Measurements from ENCODE around the gene LIFR. TPM values are rescaled to one million over a fixed set of nuclear protein-coding genes. Genes with fewer than 3 reads are reported as not detected.
A peak's percentile ranks its signal among the peaks of the same experiment; 100 is the strongest.

Gene LIFR
- total RNA-seq, 6 donors from 2014 or later, result 69.1 to 103 (median 85.8) TPM

DNA sequence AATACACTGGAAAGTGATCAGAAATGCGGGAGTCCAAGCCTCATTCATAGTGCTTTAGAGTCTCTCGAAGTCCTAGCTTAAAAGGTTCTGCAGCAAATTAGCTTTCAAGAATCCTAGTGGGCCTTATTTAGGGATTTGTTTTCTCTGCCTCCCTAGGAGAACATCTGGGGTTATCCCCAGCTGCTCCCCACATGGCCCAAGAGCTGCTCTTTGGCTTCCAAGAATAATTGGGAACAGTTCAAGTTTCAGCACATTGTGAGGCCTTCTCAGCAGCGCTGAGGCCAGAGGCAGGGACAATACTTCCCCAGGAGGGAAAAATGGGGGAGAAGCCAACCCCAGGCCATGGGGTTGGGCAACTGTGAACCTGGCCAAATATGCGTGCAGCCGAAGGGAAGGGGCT lies 108.7 kb downstream of the LIFR start:
- H3K4me1 ChIP-seq, result peaks cover 0 to 4% (median 1%) of the 10 kb centered on the region in 4 donors
- H3K27me3 ChIP-seq, result no peaks in the 10 kb centered on the region
- no peak for ATAC-seq (ENCODE audit: low FRiP score in 2 of 2)
- peak overlapping the region in 1 of 4 donors; percentile 13 for H3K27ac ChIP-seq
- no peaks in the 10 kb centered on the region for H3K36me3 ChIP-seq
- H3K9me3 ChIP-seq, result no peaks in the 10 kb centered on the region
- TF ChIP-seq POLR2AphosphoS5 (IDR thresholded peaks at IDR 0.05) (no peak), POLR2A (IDR thresholded peaks at IDR 0.05) (no peak), EP300 (IDR thresholded peaks at IDR 0.05) (no peak)
- TF ChIP-seq, protein P1, sequence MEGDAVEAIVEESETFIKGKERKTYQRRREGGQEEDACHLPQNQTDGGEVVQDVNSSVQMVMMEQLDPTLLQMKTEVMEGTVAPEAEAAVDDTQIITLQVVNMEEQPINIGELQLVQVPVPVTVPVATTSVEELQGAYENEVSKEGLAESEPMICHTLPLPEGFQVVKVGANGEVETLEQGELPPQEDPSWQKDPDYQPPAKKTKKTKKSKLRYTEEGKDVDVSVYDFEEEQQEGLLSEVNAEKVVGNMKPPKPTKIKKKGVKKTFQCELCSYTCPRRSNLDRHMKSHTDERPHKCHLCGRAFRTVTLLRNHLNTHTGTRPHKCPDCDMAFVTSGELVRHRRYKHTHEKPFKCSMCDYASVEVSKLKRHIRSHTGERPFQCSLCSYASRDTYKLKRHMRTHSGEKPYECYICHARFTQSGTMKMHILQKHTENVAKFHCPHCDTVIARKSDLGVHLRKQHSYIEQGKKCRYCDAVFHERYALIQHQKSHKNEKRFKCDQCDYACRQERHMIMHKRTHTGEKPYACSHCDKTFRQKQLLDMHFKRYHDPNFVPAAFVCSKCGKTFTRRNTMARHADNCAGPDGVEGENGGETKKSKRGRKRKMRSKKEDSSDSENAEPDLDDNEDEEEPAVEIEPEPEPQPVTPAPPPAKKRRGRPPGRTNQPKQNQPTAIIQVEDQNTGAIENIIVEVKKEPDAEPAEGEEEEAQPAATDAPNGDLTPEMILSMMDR (IDR thresholded peaks at IDR 0.05), result no peak
- H3K4me3 ChIP-seq, result no peak overlapping the region
- WGBS, 2 donors, result 52 to 68% methylated on average over 5 of the region's 5 CpGs
- DNase-seq, result no peak

DNA sequence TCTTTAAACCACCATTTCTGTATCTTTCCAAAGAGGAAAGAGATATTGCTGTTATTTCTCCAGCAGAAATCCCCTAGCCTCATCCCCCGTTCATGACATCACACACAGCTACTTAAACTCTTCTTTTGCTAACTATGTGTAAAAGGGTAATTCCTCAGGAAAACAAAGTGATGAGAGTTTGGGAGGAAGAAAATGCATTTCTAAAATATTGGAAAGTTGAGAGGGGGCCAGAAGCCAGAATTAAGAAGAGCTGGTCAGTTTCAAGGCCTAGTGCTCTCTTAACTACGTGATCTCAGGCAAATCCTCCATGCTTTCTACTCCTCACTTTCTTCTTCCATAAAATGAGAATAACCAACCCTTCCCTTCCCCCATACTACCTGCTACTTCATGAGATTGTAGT lies 109.4 kb downstream of the LIFR start:
- DNase-seq (no peak), ATAC-seq (ENCODE audit: low FRiP score in 2 of 2) (no peak)
- Histone ChIP-seq H3K4me1 (peaks cover 0 to 4% (median 1%) of the 10 kb centered on the region in 4 donors), H3K27ac (no peak overlapping the region), H3K27me3 (no peaks in the 10 kb centered on the region), H3K4me3 (no peak overlapping the region), H3K36me3 (no peaks in the 10 kb centered on the region), H3K9me3 (no peaks in the 10 kb centered on the region)
- WGBS, 2 donors, result 85 to 87% methylated on average over 2 of the region's 2 CpGs
- TF ChIP-seq POLR2A (IDR thresholded peaks at IDR 0.05) (no peak), EP300 (IDR thresholded peaks at IDR 0.05) (no peak)

DNA sequence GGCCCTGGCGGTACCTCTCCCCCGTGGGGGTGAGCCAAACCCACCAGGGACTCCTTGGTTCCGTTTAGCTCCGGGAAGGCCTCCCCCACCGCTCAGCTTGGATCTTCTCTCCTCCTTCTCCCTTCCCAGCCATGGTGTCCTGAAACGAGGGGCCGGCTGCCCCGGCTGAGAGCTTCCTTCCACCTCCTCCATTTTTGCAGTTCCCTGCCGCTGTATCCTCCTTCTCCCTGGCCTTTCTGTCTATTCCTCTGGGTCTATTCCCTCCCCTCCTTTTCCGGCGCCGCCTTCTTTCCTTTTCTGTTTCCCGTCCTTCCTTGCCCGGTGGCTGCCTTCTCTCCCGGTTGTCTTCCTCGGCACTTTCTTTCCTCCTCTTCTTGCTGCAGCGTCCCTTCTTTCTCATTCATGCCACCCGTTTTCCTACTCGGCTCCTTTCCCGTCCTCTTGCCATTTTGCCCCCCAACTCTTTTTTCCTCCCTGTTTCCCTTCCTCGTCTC lies 110.4 kb downstream of the LIFR start:
- 85 to 87% methylated on average over 18 to 21 of the region's 21 CpGs for WGBS, 2 donors
- H3K36me3 ChIP-seq, result no peaks in the 10 kb centered on the region
- TF ChIP-seq POLR2AphosphoS5 (IDR thresholded peaks at IDR 0.05) (no peak), POLR2A (IDR thresholded peaks at IDR 0.05) (no peak), EP300 (IDR thresholded peaks at IDR 0.05) (no peak)
- TF ChIP-seq, protein P1 (IDR thresholded peaks at IDR 0.05), result no peak
- DNase-seq, result no peak
- H3K9me3 ChIP-seq, result no peaks in the 10 kb centered on the region
- H3K27me3 ChIP-seq, result no peaks in the 10 kb centered on the region
- peak overlapping the region in 2 of 4 donors; percentile 10 to 17 for H3K4me3 ChIP-seq
- no peak for ATAC-seq (ENCODE audit: low FRiP score in 2 of 2)
- peaks cover 0 to 4% (median 1%) of the 10 kb centered on the region in 4 donors for H3K4me1 ChIP-seq
- H3K27ac ChIP-seq, result peak overlapping the region in 1 of 4 donors; percentile 19

DNA sequence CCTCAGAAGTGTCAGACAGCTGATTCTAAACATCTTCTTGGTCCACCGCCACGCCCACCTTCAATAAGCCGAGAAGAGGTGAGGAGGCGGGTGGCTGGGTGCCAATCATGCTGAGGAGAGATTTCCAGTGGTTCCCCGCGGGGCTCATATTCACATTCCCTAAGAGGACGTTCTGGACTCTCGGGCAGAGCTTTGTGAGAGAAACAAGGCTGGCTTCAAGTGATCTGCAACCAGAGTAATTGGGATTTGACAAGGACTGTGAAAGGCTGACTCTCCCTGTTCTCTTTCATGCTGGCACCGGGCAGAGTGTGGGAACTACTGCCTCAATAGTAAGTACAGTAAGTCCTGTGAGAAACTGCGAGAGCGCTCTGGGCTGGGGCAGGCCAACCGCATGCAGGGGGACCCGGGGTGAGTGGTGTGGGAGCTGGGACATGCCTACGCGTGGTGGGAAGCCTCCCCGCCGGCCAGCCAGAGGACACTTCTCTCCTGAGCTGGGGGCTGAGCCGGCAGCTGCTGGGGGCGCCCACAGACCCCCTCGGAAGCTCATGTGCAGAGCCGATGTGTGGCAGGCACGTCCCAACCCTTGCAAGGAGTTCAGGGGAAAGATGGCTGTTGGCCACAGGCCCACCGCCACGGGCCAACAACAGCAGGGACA lies 110.9 kb downstream of the LIFR start:
- peak in 1 of 2 donors; percentile 29 for ATAC-seq (ENCODE audit: low FRiP score in 2 of 2)
- TF ChIP-seq POLR2AphosphoS5 (IDR thresholded peaks at IDR 0.05) (no peak), POLR2A (IDR thresholded peaks at IDR 0.05) (no peak)
- TF ChIP-seq, protein P1 (IDR thresholded peaks at IDR 0.05), result no peak
- H3K27me3 ChIP-seq, result no peaks in the 10 kb centered on the region
- H3K4me1 ChIP-seq, result peaks cover 0 to 4% (median 1%) of the 10 kb centered on the region in 4 donors
- H3K27ac ChIP-seq, result peak overlapping the region in 1 of 4 donors; percentile 19
- no peaks in the 10 kb centered on the region for H3K36me3 ChIP-seq
- peak; percentile 43 to 76 for DNase-seq
- no peaks in the 10 kb centered on the region for H3K9me3 ChIP-seq
- 79 to 82% methylated on average over 22 to 23 of the region's 24 CpGs for WGBS, 2 donors
- H3K4me3 ChIP-seq, result peak overlapping the region in 2 of 4 donors; percentile 10 to 17

DNA sequence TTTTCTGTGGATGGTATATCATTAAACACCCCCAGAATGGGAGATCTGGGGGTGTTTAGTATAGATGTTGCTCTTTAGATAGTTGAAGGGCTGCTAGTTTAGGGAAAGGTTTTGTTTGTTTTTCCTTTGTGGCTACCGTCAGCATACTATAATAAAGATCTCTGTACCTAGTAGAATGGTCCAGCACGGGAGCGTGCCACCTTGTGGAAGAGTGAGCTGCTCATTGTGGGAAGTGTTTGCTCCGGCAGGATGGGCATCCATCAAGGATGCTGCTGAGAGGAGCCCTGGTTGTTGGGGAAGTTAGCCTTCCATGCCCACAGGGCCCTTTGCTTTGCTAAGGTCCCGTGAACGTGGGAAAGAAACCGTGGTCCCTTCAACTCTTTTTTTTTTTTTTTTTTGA lies 113.1 kb downstream of the LIFR start:
- H3K4me3 ChIP-seq, result no peak overlapping the region
- TF ChIP-seq, protein P1 (IDR thresholded peaks at IDR 0.05), result no peak
- TF ChIP-seq EP300 (IDR thresholded peaks at IDR 0.05), result no peak
- TF ChIP-seq POLR2A (IDR thresholded peaks at IDR 0.05), result no peak
- TF ChIP-seq POLR2AphosphoS5 (IDR thresholded peaks at IDR 0.05), result no peak
- no peak overlapping the region for H3K27ac ChIP-seq
- H3K36me3 ChIP-seq, result no peaks in the 10 kb centered on the region
- no peak for ATAC-seq (ENCODE audit: low FRiP score in 2 of 2)
- H3K4me1 ChIP-seq, result peaks cover 0 to 4% (median 1%) of the 10 kb centered on the region in 4 donors
- H3K27me3 ChIP-seq, result no peaks in the 10 kb centered on the region
- no peak for DNase-seq
- H3K9me3 ChIP-seq, result no peaks in the 10 kb centered on the region
- 85 to 93% methylated on average over 6 to 7 of the region's 7 CpGs for WGBS, 2 donors
